ENCODE measurements around the gene LYPD6B.

The LYPD6B gene

DNA sequence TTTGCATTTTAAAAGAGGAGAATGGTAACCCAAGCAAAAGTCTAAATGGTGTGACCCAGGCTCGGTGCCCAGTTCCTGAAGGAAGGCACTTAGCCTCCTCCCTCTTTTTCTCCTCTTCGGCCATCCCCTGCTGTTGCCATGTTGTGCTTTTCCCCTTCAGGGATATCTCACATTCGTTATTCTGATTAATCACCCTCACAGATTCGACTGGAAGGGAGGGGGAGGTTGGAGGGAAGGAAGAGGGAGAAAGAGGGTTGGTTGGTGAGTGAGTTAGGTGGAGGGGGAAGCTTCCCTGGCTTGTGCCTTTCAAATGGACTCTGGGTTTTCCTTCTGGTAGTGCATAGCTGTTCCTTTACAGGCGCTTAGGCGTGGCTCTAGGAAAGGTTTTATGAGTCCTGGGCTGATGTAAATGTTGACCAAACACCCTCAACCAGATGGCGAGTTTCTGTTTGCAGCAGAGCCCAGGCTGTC, 39.0 kb upstream of the LYPD6B start:
- no peak for DNase-seq

DNA sequence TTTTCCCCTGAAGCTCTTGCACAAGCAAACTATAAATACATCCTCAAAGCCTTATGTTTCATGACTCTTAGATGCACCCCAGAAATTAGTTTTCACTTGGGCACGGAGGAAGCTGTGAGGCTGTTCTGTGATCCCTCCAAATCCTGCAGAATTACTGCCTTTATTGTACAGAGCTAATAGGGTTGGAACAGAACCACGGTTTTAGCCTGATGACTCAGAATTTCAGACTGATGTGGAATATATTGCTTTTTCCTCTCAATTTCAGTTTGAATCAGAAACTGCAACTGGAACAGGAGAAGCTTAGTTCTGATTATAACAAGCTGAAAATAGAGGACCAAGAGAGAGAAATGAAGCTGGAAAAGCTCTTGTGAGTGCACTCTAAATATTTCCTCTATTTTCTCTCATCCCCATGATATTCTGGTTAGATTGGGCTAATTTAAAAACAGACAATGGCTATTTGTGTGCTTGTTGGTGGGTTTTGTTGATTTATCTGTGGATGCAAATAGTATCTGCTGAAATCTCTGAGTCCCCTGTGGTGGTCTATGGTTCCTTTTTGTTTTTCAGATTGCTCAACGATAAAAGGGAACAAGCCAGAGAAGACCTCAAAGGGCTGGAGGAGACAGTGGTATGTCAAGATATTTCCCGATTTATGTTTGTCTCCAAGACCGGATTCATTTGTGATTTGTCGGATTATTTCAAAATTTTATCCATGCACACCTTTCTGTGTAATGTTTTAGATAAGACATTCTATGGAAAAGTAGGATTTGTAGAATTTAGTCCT, 38.2 kb upstream of the LYPD6B start:
- DNase-seq, result no peak
- Histone ChIP-seq H3K36me3 (ENCODE audit: control insufficient read depth, insufficient read depth, low read length) (peaks cover 9% of the 10 kb centered on the region), H3K9me3 (ENCODE audit: control insufficient read depth, low read length) (no peaks in the 10 kb centered on the region), H3K4me1 (ENCODE audit: control insufficient read depth, insufficient read depth, low read length, poor library complexity, severe bottlenecking) (no peaks in the 10 kb centered on the region), H3K27me3 (replicated peaks; ENCODE audit: control insufficient read depth, insufficient read depth, low read length, poor library complexity, severe bottlenecking) (no peaks in the 10 kb centered on the region), H3K27ac (ENCODE audit: insufficient read depth, low read length, poor library complexity, severe bottlenecking) (no peak overlapping the region), H3K4me3 (ENCODE audit: insufficient read depth, low read depth, low read length, poor library complexity, severe bottlenecking) (no peak overlapping the region)

More for the DNA sequence above, 39.0 kb upstream of the LYPD6B start:
- no peaks in the 10 kb centered on the region for H3K27me3 ChIP-seq (replicated peaks; ENCODE audit: control insufficient read depth, insufficient read depth, low read length, poor library complexity, severe bottlenecking)
- H3K27ac ChIP-seq (ENCODE audit: insufficient read depth, low read length, poor library complexity, severe bottlenecking), result no peak overlapping the region
- no peaks in the 10 kb centered on the region for H3K4me1 ChIP-seq (ENCODE audit: control insufficient read depth, insufficient read depth, low read length, poor library complexity, severe bottlenecking)
- no peaks in the 10 kb centered on the region for H3K9me3 ChIP-seq (ENCODE audit: control insufficient read depth, low read length)
- peaks cover 9% of the 10 kb centered on the region for H3K36me3 ChIP-seq (ENCODE audit: control insufficient read depth, insufficient read depth, low read length)
- H3K4me3 ChIP-seq (ENCODE audit: insufficient read depth, low read depth, low read length, poor library complexity, severe bottlenecking), result no peak overlapping the region

DNA sequence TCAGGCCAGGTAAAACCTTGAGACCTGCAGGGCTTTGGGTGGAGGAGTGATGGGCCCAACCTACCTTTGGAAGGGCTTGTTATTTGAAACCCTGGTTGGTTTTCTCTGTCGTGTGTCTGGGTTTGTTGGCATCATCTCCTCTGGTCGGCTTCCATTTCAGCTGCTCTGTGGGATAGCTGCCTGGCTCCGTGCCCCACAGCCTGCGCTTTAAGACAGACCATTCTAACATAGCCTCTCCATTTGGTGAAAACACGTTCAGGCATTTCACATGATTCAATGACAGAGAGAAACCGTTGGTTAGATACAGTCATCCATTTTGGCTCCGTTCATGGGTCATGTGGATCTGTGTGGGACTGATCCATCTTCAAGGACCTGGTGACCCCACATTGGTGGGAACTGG, 37.0 kb upstream of the LYPD6B start:
- no peaks in the 10 kb centered on the region for H3K4me1 ChIP-seq (ENCODE audit: control insufficient read depth, insufficient read depth, low read length, poor library complexity, severe bottlenecking)
- H3K27me3 ChIP-seq (replicated peaks; ENCODE audit: control insufficient read depth, insufficient read depth, low read length, poor library complexity, severe bottlenecking), result no peaks in the 10 kb centered on the region
- no peaks in the 10 kb centered on the region for H3K9me3 ChIP-seq (ENCODE audit: control insufficient read depth, low read length)
- no peak overlapping the region for H3K27ac ChIP-seq (ENCODE audit: insufficient read depth, low read length, poor library complexity, severe bottlenecking)
- H3K4me3 ChIP-seq (ENCODE audit: insufficient read depth, low read depth, low read length, poor library complexity, severe bottlenecking), result no peak overlapping the region
- DNase-seq, result no peak
- peaks cover 9% of the 10 kb centered on the region for H3K36me3 ChIP-seq (ENCODE audit: control insufficient read depth, insufficient read depth, low read length)

DNA sequence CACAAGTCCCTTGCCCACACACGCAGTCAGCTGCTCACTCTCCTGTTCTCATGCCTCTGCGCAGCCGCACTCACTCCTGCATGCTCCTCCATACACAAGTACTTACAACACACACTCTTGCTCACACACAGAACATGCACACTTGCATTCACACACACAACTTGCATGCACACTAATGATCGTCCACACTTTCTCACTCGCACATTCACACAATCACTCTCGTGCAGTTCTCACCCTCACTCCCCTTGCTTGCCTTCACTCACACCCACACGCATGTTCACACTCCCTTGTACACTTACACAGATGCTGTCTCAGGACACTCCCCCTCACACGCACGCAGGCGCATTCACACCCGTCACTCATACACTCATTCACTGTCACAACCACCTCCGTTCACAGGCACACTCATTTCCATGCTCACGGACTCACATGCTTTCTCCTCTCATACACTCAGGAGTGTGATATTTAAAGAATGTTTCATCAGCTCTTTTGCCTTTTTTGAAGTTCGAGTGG, 36.1 kb upstream of the LYPD6B start:
- Histone ChIP-seq H3K4me1 (ENCODE audit: control insufficient read depth, insufficient read depth, low read length, poor library complexity, severe bottlenecking) (no peaks in the 10 kb centered on the region), H3K36me3 (ENCODE audit: control insufficient read depth, insufficient read depth, low read length) (peaks cover 9% of the 10 kb centered on the region), H3K27me3 (replicated peaks; ENCODE audit: control insufficient read depth, insufficient read depth, low read length, poor library complexity, severe bottlenecking) (no peaks in the 10 kb centered on the region), H3K27ac (ENCODE audit: insufficient read depth, low read length, poor library complexity, severe bottlenecking) (no peak overlapping the region), H3K4me3 (ENCODE audit: insufficient read depth, low read depth, low read length, poor library complexity, severe bottlenecking) (no peak overlapping the region), H3K9me3 (ENCODE audit: control insufficient read depth, low read length) (no peaks in the 10 kb centered on the region)
- no peak for DNase-seq

DNA sequence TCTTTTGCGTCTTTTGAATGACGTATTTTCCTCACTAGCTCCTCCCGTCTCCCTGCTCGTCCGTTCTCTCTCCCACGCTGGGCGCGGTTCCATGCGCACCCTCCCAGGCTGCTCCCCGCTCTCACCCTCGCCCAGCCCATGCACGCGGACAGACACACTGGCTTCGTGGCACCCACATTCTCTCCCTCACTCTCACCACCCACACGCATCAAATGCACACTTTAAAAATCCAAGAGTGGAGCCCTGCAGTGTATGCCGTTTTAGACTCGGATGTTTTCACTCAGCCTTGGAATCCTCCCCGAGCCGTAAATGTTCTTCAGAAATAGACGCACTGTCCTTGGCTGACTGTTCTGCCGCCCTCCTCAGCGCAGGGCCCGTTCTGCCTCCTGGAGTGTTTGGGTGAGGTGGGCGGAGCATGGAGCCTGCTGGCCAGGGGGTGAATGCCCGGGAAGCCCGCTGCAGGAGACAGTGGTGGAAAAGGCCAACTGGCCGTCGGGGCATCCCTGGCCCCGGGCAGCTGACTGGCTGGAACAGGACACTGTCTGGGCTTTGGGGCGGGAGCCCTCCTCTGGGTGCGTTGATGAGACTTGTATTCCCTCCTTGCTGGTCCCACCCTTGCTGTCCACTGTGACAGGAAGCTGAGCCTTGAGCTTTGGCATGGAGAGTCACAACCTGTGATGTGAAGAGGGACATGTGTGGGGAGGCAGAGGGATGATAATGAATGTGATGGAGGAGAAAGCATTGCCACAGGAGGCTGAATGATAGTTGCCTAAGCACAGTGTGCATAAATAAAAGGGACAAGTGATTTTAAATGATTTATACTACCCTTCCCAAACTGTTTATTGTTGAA, 35.4 kb upstream of the LYPD6B start:
- DNase-seq, result no peak
- Histone ChIP-seq H3K36me3 (ENCODE audit: control insufficient read depth, insufficient read depth, low read length) (peaks cover 9% of the 10 kb centered on the region), H3K4me3 (ENCODE audit: insufficient read depth, low read depth, low read length, poor library complexity, severe bottlenecking) (no peak overlapping the region), H3K4me1 (ENCODE audit: control insufficient read depth, insufficient read depth, low read length, poor library complexity, severe bottlenecking) (no peaks in the 10 kb centered on the region), H3K27ac (ENCODE audit: insufficient read depth, low read length, poor library complexity, severe bottlenecking) (no peak overlapping the region), H3K9me3 (ENCODE audit: control insufficient read depth, low read length) (no peaks in the 10 kb centered on the region), H3K27me3 (replicated peaks; ENCODE audit: control insufficient read depth, insufficient read depth, low read length, poor library complexity, severe bottlenecking) (no peaks in the 10 kb centered on the region)

DNA sequence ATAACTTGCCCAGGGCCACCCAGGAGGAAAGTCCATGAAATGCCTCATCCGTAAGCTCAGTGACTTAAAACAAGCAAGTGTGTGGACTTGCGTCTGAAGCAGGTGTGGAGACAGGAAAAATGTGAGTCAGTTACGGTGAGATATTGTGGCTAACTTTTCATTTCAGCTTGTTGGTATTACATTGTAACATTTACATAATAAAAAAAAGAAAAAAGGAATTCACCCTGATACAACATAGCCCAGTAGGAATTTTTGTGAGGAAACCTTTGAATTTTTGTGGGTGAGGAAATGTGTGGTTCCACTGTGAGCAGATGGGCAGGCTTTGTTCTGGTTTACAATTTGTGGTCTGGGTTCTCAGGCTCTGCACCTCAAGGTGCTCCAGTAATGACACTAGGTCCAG, 33.7 kb upstream of the LYPD6B start:
- no peaks in the 10 kb centered on the region for H3K9me3 ChIP-seq (ENCODE audit: control insufficient read depth, low read length)
- no peaks in the 10 kb centered on the region for H3K27me3 ChIP-seq (replicated peaks; ENCODE audit: control insufficient read depth, insufficient read depth, low read length, poor library complexity, severe bottlenecking)
- no peak overlapping the region for H3K27ac ChIP-seq (ENCODE audit: insufficient read depth, low read length, poor library complexity, severe bottlenecking)
- H3K4me3 ChIP-seq (ENCODE audit: insufficient read depth, low read depth, low read length, poor library complexity, severe bottlenecking), result no peak overlapping the region
- H3K36me3 ChIP-seq (ENCODE audit: control insufficient read depth, insufficient read depth, low read length), result peaks cover 12% of the 10 kb centered on the region
- no peaks in the 10 kb centered on the region for H3K4me1 ChIP-seq (ENCODE audit: control insufficient read depth, insufficient read depth, low read length, poor library complexity, severe bottlenecking)
- no peak for DNase-seq

DNA sequence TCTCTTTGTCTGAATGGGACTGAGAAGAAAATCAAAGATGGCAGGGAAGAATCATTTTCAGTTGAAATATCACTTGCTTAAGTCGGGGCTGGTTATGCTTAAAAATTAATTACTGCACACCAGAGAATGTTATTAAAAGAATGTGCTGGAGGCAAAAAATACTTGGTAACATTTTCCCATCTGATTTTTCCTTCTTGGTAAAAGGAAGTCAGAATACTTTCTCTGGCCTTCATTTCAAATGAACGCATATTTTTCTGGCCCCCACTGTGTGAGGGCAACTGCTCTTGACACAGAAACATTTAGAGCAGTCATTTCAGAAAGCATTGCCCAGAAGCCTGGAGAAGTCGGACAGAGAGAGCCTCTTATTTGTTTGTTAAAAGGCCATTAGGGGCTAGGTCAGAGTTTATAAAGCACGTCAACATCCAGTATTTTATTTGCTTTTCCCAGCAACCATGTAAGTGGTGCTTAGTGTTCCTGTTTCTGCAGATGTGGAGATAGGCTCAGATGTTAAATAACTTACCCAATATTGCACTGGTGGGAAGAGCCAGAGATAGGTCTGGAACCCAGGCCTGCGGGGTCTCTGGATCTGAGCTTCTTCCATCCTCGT, 32.9 kb upstream of the LYPD6B start:
- Histone ChIP-seq H3K27me3 (replicated peaks; ENCODE audit: control insufficient read depth, insufficient read depth, low read length, poor library complexity, severe bottlenecking) (no peaks in the 10 kb centered on the region), H3K4me1 (ENCODE audit: control insufficient read depth, insufficient read depth, low read length, poor library complexity, severe bottlenecking) (no peaks in the 10 kb centered on the region), H3K9me3 (ENCODE audit: control insufficient read depth, low read length) (no peaks in the 10 kb centered on the region), H3K36me3 (ENCODE audit: control insufficient read depth, insufficient read depth, low read length) (peaks cover 12% of the 10 kb centered on the region), H3K27ac (ENCODE audit: insufficient read depth, low read length, poor library complexity, severe bottlenecking) (no peak overlapping the region), H3K4me3 (ENCODE audit: insufficient read depth, low read depth, low read length, poor library complexity, severe bottlenecking) (no peak overlapping the region)
- no peak for DNase-seq

DNA sequence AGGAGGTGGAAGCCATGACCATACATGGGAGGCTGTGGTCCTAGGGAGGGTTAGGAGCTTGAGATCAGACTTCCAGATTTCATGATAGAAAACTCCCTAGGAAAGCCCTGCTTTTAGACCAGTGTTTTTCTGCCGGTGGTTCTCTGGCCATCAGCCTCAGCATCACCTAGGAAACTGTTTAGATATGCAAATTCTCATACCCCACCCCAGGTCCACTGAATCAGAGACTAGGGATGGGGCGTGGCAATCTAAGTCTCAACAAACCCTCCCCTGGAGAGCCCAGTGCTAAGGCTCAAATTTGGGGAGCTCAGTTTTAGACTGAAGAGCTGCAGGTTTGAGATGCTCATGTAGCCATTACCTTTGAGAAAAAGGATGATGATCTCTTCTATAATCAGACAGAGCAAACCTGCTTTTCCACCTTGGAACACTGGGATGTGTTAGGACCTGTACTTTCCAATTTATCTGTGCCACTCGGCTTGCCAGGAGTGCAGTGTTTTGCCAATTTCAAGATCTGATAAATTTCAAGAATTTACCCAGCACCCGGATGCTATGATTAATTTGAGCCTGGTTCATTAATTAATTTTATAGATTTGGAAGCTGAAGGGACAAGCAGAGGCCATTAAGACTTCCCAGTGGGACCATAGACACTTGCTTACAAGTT, 31.5 kb upstream of the LYPD6B start:
- Histone ChIP-seq H3K9me3 (ENCODE audit: control insufficient read depth, low read length) (no peaks in the 10 kb centered on the region), H3K4me1 (ENCODE audit: control insufficient read depth, insufficient read depth, low read length, poor library complexity, severe bottlenecking) (no peaks in the 10 kb centered on the region), H3K36me3 (ENCODE audit: control insufficient read depth, insufficient read depth, low read length) (peaks cover 19% of the 10 kb centered on the region), H3K27me3 (replicated peaks; ENCODE audit: control insufficient read depth, insufficient read depth, low read length, poor library complexity, severe bottlenecking) (no peaks in the 10 kb centered on the region), H3K27ac (ENCODE audit: insufficient read depth, low read length, poor library complexity, severe bottlenecking) (no peak overlapping the region), H3K4me3 (ENCODE audit: insufficient read depth, low read depth, low read length, poor library complexity, severe bottlenecking) (no peak overlapping the region)
- DNase-seq, result no peak

DNA sequence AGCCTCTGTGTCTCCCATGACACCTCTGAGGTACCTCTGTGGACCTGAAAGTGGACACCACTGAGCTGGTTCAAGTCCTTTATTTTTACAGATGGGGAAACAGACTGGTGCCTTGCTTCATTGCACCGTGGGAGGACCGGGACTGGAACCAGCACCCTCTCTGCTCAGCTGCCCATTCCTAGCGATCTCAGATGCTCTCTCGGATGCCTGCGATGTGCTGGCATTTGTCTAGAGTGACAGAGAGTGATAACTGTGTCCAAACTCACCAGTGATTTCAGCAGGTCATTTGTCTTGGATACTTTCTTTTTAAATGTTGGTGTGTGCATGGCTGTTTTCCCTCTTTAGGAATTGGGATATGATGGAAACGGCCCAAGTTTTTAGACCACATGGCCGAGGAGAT, 30.1 kb upstream of the LYPD6B start:
- Histone ChIP-seq H3K27me3 (replicated peaks; ENCODE audit: control insufficient read depth, insufficient read depth, low read length, poor library complexity, severe bottlenecking) (no peaks in the 10 kb centered on the region), H3K9me3 (ENCODE audit: control insufficient read depth, low read length) (no peaks in the 10 kb centered on the region), H3K4me1 (ENCODE audit: control insufficient read depth, insufficient read depth, low read length, poor library complexity, severe bottlenecking) (no peaks in the 10 kb centered on the region), H3K4me3 (ENCODE audit: insufficient read depth, low read depth, low read length, poor library complexity, severe bottlenecking) (no peak overlapping the region), H3K27ac (ENCODE audit: insufficient read depth, low read length, poor library complexity, severe bottlenecking) (no peak overlapping the region), H3K36me3 (ENCODE audit: control insufficient read depth, insufficient read depth, low read length) (peaks cover 24% of the 10 kb centered on the region)
- DNase-seq, result no peak
